CD14-positive monocyte (primary cell): ENCODE measurements around the gene KLHL25. TPM values are rescaled to one million over a fixed set of nuclear protein-coding genes. Genes with fewer than 3 reads are reported as not detected.

Source experiments
- DNase-seq, 3 donors: peaks; one replicate each; pipeline ENCODE4 v3.0.0-alpha.2; 2011 to 2022
- H2AFZ ChIP-seq: 2 replicates; pipeline ENCODE4 v1.6.0; 2012; ENCODE audit warnings: mild to moderate bottlenecking, low read depth, low read length, inconsistent platforms; ENCODE audit not compliant: insufficient read depth, poor library complexity, severe bottlenecking
- H3K27ac ChIP-seq, 2 donors: 1 replicate in 1 of 2; 2 replicates in 1 of 2; pipeline ENCODE4 v1.5.1; 2012 to 2013; ENCODE audit warnings: low read length in 2 of 2, control low read depth in 1 of 2, inconsistent platforms in 1 of 2, low read depth in 1 of 2, mild to moderate bottlenecking in 1 of 2
- H3K27me3 ChIP-seq, 2 donors: one replicate each; pipeline versions ENCODE4 v1.6.0 to v1.6.1; 2011 to 2013; ENCODE audit warnings: low read length in 2 of 2; ENCODE audit not compliant: control insufficient read depth in 2 of 2, insufficient read depth in 2 of 2
- H3K36me3 ChIP-seq, 2 donors: replicated peaks in 1 of 2; 1 replicate in 1 of 2; 2 replicates in 1 of 2; pipeline versions ENCODE4 v1.5.1 to v1.6.1; 2012 to 2013; ENCODE audit warnings: low read length in 2 of 2, control low read depth in 1 of 2, inconsistent platforms in 1 of 2, mild to moderate bottlenecking in 1 of 2; ENCODE audit not compliant: insufficient read depth in 2 of 2, control insufficient read depth in 1 of 2
- H3K4me1 ChIP-seq, 2 donors: 1 replicate in 1 of 2; 2 replicates in 1 of 2; pipeline versions ENCODE4 v1.5.1 to v1.6.1; 2012 to 2013; ENCODE audit warnings: low read length in 2 of 2, control low read depth in 1 of 2, inconsistent platforms in 1 of 2, mild to moderate bottlenecking in 1 of 2, moderate library complexity in 1 of 2; ENCODE audit not compliant: insufficient read depth in 2 of 2, control insufficient read depth in 1 of 2
- H3K4me2 ChIP-seq: replicated peaks from 2 replicates; pipeline ENCODE3; 2012; ENCODE audit warnings: low read length, moderate library complexity, mild to moderate bottlenecking; ENCODE audit not compliant: poor library complexity, severe bottlenecking; ENCODE audit errors: extremely low read depth
- H3K4me3 ChIP-seq, 3 experiments: fragments of 200-600 bp in 1 of 3; sonication (generic) in 1 of 3; replicated peaks in 1 of 3; 1 replicate in 2 of 3; 2 replicates in 1 of 3; pipeline ENCODE4 v1.5.1; 2011 to 2013; ENCODE audit warnings: low read length in 3 of 3, mild to moderate bottlenecking in 3 of 3, control low read depth in 2 of 3, low read depth in 2 of 3, inconsistent platforms in 1 of 3, moderate library complexity in 1 of 3
- H3K79me2 ChIP-seq: 2 replicates; pipeline ENCODE4 v1.6.0; 2012; ENCODE audit warnings: mild to moderate bottlenecking, control low read depth, inconsistent platforms, low read length, moderate library complexity; ENCODE audit not compliant: insufficient read depth
- H3K9ac ChIP-seq: 2 replicates; pipeline ENCODE4 v1.6.0; 2017; ENCODE audit warnings: low read length, mild to moderate bottlenecking; ENCODE audit not compliant: insufficient read depth, poor library complexity, severe bottlenecking
- H3K9me3 ChIP-seq, 2 donors: replicated peaks in 1 of 2; 1 replicate in 1 of 2; 2 replicates in 1 of 2; pipeline versions ENCODE4 v1.5.1 to v1.6.1; 2012 to 2013; ENCODE audit warnings: low read length in 2 of 2, control low read depth in 1 of 2; ENCODE audit not compliant: control insufficient read depth in 1 of 2, insufficient read depth in 1 of 2
- H4K20me1 ChIP-seq: 2 replicates; pipeline ENCODE4 v1.6.0; 2012; ENCODE audit warnings: mild to moderate bottlenecking, low read length, control low read depth, moderate library complexity; ENCODE audit not compliant: insufficient read depth
- H3K27ac Mint-ChIP-seq, 7 donors: one replicate each; pipeline ENCODE4 v1.8.0; 2020; ENCODE audit warnings: mild to moderate bottlenecking in 7 of 7, mixed read lengths in 7 of 7, moderate library complexity in 6 of 7, inconsistent platforms in 2 of 7
- H3K27me3 Mint-ChIP-seq, 3 donors: one replicate each; pipeline ENCODE4 v1.8.0; 2021 to 2022; ENCODE audit warnings: low read depth in 3 of 3, mild to moderate bottlenecking in 3 of 3, mixed read lengths in 3 of 3, moderate library complexity in 3 of 3, inconsistent platforms in 1 of 3
- H3K36me3 Mint-ChIP-seq, 2 donors: one replicate each; pipeline ENCODE4 v1.8.0; 2020; ENCODE audit warnings: mixed read lengths in 2 of 2, inconsistent platforms in 1 of 2, mild to moderate bottlenecking in 1 of 2
- H3K4me1 Mint-ChIP-seq: one replicate; pipeline ENCODE4 v1.8.0; 2020; ENCODE audit warnings: mild to moderate bottlenecking, mixed read lengths
- H3K4me3 Mint-ChIP-seq, 2 donors: one replicate each; pipeline ENCODE4 v1.8.0; 2020; ENCODE audit warnings: mild to moderate bottlenecking in 2 of 2, mixed read lengths in 2 of 2, moderate library complexity in 1 of 2
- H3K9me3 Mint-ChIP-seq, 7 donors: one replicate each; pipeline ENCODE4 v1.8.0; 2020 to 2022; ENCODE audit warnings: mixed read lengths in 7 of 7, mild to moderate bottlenecking in 6 of 7, moderate library complexity in 6 of 7, inconsistent platforms in 2 of 7
- WGBS: methylation state at CpG from one replicate; pipeline ENCODE4 v1.1.5; 2013; ENCODE audit warnings: missing lambda C conversion rate; ENCODE audit not compliant: insufficient coverage; 5-methylcytosine and 5-hydroxymethylcytosine counted together
- intact Hi-C, 2 donors: fragments of 100-400 bp; cut with micrococcal nuclease; formaldehyde crosslinking; loops; one replicate each; pipeline versions ENCODE4 v1.15.0 to v1.15.1; 2023
- polyA plus RNA-seq, 3 donors: library from polyadenylated mRNA; depleted of rRNA in 1 of 3; unstranded in 2 of 3; stranded (reverse) in 1 of 3; fragments of 300-500 nt in 2 of 3; fragments of >200 nt in 1 of 3; fragmentation: Illumina TruSeq in 2 of 3; gene quantifications; 1 replicate in 2 of 3; 2 replicates in 1 of 3; pipeline ENCODE4 v1.2.3, GENCODE V29; 2012 to 2021
- TF ChIP-seq, protein P1 (sequence below): fragments of 200-600 bp; IDR thresholded peaks from one replicate; pipeline ENCODE4 v1.8.0; 2022; ENCODE audit warnings: antibody characterized with exemption, mild to moderate bottlenecking

KLHL25 gene
- polyA plus RNA-seq, 3 donors, result 0.27 to 0.60 (median 0.40) TPM

DNA sequence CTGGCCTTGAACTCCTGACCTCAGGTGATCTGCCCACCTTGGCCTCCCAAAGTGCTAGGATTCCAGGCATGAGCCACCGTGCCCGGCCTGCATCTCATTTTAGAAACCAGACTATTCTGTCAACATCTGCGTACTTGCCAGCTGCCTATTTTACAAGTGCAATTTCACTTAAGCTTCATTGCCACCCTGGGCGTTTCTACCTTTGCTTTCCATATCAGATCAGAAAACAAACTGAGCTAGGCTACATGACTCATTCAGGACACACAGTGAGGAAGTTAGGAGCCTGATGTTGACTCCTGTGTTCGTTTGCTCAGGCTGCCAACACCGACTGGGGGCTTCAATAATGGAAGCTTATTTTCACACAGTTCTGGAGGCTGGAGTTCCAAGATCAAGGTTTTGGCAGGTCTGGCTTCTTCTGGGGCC is 42.3 kb upstream of the KLHL25 start:
- intact Hi-C loops, result loop anchor here in 1 of 2 donors (5.0 kb wide), 1 partner anchor 105 kb away; no protein-coding TSS in a partner anchor

DNA sequence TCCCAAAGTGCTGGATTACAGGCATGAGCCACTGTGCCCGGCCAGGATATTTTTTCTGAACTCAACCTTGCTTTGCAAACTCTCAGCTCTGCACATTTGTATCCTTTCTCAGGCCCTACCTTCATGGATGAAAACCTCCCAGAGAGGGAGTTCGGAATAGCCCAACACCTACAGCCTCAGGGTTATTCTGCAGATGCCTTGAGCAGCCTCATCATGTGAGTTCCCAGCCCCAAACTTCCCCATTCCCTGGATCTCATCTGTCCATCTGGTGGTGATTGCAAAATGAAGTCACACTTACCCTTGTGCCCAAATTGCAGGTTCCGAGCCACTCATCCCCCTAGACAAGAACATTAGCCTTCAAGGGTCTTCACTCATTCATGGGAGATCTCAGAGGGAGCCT is 39.9 kb upstream of the KLHL25 start:
- Mint-ChIP-seq H3K4me3 (no peak overlapping the region), H3K9me3 (peaks cover 0 to 2% (median 0%) of the 10 kb centered on the region in 7 donors), H3K4me1 (peaks cover 25% of the 10 kb centered on the region), H3K27me3 (peaks cover 2 to 6% (median 5%) of the 10 kb centered on the region in 3 donors), H3K27ac (peak overlapping the region in 2 of 7 donors; percentile 20 to 28), H3K36me3 (no peaks in the 10 kb centered on the region)
- Histone ChIP-seq H3K27me3 (no peaks in the 10 kb centered on the region), H3K9me3 (no peaks in the 10 kb centered on the region), H3K4me1 (peaks cover 15 to 17% of the 10 kb centered on the region in 2 donors), H2AFZ (no peak overlapping the region), H4K20me1 (no peaks in the 10 kb centered on the region), H3K27ac (no peak overlapping the region), H3K4me2 (no peak overlapping the region), H3K36me3 (no peaks in the 10 kb centered on the region), H3K4me3 (no peak overlapping the region), H3K79me2 (no peaks in the 10 kb centered on the region), H3K9ac (no peak overlapping the region)
- WGBS, result 65% methylated on average over 2 of the region's 3 CpGs
- TF ChIP-seq, protein P1, sequence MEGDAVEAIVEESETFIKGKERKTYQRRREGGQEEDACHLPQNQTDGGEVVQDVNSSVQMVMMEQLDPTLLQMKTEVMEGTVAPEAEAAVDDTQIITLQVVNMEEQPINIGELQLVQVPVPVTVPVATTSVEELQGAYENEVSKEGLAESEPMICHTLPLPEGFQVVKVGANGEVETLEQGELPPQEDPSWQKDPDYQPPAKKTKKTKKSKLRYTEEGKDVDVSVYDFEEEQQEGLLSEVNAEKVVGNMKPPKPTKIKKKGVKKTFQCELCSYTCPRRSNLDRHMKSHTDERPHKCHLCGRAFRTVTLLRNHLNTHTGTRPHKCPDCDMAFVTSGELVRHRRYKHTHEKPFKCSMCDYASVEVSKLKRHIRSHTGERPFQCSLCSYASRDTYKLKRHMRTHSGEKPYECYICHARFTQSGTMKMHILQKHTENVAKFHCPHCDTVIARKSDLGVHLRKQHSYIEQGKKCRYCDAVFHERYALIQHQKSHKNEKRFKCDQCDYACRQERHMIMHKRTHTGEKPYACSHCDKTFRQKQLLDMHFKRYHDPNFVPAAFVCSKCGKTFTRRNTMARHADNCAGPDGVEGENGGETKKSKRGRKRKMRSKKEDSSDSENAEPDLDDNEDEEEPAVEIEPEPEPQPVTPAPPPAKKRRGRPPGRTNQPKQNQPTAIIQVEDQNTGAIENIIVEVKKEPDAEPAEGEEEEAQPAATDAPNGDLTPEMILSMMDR, result no peak
- intact Hi-C loops, result loop anchor here in 1 of 2 donors (5.0 kb wide), 1 partner anchor 102 kb away; no protein-coding TSS in a partner anchor
- peak in 1 of 3 donors; percentile 22 for DNase-seq

More for the DNA sequence above, 42.3 kb upstream of the KLHL25 start:
- H3K27ac ChIP-seq, result no peak overlapping the region
- H2AFZ ChIP-seq, result no peak overlapping the region
- Mint-ChIP-seq H3K4me3 (no peak overlapping the region), H3K4me1 (peaks cover 28% of the 10 kb centered on the region), H3K27ac (no peak overlapping the region), H3K27me3 (peaks cover 3 to 11% (median 10%) of the 10 kb centered on the region in 3 donors), H3K9me3 (peaks cover 0 to 2% (median 0%) of the 10 kb centered on the region in 7 donors), H3K36me3 (no peaks in the 10 kb centered on the region)
- H3K9ac ChIP-seq, result no peak overlapping the region
- TF ChIP-seq, protein P1, result no peak
- no peaks in the 10 kb centered on the region for H4K20me1 ChIP-seq
- H3K36me3 ChIP-seq, result no peaks in the 10 kb centered on the region
- DNase-seq, result no peak
- no peaks in the 10 kb centered on the region for H3K9me3 ChIP-seq
- WGBS, result 68% methylated on average over 4 of the region's 6 CpGs
- no peak overlapping the region for H3K4me2 ChIP-seq
- H3K4me3 ChIP-seq, result no peak overlapping the region
- H3K79me2 ChIP-seq, result no peaks in the 10 kb centered on the region
- H3K4me1 ChIP-seq, result peaks cover 18 to 21% of the 10 kb centered on the region in 2 donors
- no peaks in the 10 kb centered on the region for H3K27me3 ChIP-seq
